ENCODE results near the gene OR13C5. TPM values are rescaled to one million over a fixed set of nuclear protein-coding genes. Genes with fewer than 3 reads are reported as not detected.
"Not testable (repeated sequence)": the region's sequence is repeated elsewhere in the genome, so short reads cannot be mapped to it uniquely, and the experiment has no call there.

OR13C5 gene
- total RNA-seq, 1 experiment from 2014 or later, result not detected

DNA sequence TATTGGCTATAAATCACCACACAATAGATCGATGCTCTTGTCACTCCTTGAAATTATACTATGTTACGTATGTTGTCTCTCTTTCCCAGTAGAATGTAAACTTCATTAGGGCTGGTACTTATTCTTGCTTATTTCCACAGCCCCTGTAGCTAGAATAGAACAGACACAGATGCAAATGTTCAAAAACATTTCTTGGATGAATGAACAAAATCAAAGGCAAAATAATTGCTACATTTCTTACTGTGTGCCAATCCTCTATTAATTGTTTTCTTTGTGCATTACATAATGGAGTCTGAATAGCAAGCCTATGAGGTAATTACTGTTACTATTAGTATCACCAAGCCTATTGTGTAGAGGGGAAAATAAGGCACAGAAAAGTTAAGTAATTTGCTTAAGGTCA is 6.9 kb upstream of the OR13C5 start:
- no peak for ATAC-seq
- in situ Hi-C loops (cut with HindIII; ENCODE audit: low pct_unique_long_range_greater_than_20kb, low sequenced_read_pairs), result no loop called here
- Histone ChIP-seq H3K4me1 (ENCODE audit: control insufficient read depth, insufficient read depth, low read length) (no peaks in the 10 kb centered on the region), H3K36me3 (ENCODE audit: control insufficient read depth, insufficient read depth, low read length) (no peaks in the 10 kb centered on the region), H3K9me3 (ENCODE audit: control insufficient read depth, insufficient read depth, low read depth, low read length) (no peaks in the 10 kb centered on the region), H3K27me3 (ENCODE audit: control insufficient read depth, insufficient read depth, low read length) (no peaks in the 10 kb centered on the region), H3K27ac (ENCODE audit: low read length) (no peak overlapping the region), H3K4me3 (ENCODE audit: low read depth in 2 of 2, low read length in 2 of 2) (no peak overlapping the region)
- intact Hi-C loops (cut with micrococcal nuclease; ENCODE audit: unreplicated experiment), result no loop called here
- CTCF ChIA-PET, result no interaction called here
- POLR2A ChIA-PET, result no interaction called here
- no TSS peak for BruUV-seq (replicated peaks)
- no peak for TF ChIP-seq POLR2AphosphoS5 (IDR thresholded peaks at IDR 0.05; ENCODE audit: low read depth, low read length)
- TF ChIP-seq, protein P1, sequence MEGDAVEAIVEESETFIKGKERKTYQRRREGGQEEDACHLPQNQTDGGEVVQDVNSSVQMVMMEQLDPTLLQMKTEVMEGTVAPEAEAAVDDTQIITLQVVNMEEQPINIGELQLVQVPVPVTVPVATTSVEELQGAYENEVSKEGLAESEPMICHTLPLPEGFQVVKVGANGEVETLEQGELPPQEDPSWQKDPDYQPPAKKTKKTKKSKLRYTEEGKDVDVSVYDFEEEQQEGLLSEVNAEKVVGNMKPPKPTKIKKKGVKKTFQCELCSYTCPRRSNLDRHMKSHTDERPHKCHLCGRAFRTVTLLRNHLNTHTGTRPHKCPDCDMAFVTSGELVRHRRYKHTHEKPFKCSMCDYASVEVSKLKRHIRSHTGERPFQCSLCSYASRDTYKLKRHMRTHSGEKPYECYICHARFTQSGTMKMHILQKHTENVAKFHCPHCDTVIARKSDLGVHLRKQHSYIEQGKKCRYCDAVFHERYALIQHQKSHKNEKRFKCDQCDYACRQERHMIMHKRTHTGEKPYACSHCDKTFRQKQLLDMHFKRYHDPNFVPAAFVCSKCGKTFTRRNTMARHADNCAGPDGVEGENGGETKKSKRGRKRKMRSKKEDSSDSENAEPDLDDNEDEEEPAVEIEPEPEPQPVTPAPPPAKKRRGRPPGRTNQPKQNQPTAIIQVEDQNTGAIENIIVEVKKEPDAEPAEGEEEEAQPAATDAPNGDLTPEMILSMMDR (IDR thresholded peaks at IDR 0.05), result no peak
- DNase-seq (ENCODE audit: low read depth, low spot score), result no peak

DNA sequence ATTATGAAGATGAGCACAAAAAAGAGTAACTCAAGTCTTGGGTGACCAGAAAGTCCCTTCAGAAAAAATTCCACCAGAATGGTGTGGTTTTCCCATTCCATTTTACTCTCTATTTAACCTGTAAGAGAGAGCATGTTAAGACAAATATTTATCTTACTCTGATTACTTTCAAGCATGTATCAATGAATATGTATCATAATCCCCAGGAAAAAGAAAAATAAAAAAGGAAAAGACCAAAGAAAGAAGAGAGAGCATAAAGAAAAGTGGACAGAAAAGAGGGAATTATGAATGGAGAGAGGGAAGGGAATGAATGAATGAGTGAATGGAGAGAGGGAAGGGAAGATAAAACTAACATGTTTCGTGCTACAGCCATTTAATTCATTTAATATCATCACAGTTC is 6.3 kb upstream of the OR13C5 start, which contains the start of gene OR13C2:
Gene OR13C2 (minus strand): TSS at position 101 of the 400 bp plus-strand sequence. CDS start 0 bp downstream, at position 101.
- in situ Hi-C loops (cut with HindIII; ENCODE audit: low pct_unique_long_range_greater_than_20kb, low sequenced_read_pairs); H3K9me3 ChIP-seq (ENCODE audit: control insufficient read depth, insufficient read depth, low read depth, low read length); ATAC-seq; H3K27ac ChIP-seq (ENCODE audit: low read length); DNase-seq (ENCODE audit: low read depth, low spot score); H3K4me3 ChIP-seq (ENCODE audit: low read depth in 2 of 2, low read length in 2 of 2); CTCF ChIA-PET; BruUV-seq (replicated peaks); H3K4me1 ChIP-seq (ENCODE audit: control insufficient read depth, insufficient read depth, low read length); H3K36me3 ChIP-seq (ENCODE audit: control insufficient read depth, insufficient read depth, low read length); H3K27me3 ChIP-seq (ENCODE audit: control insufficient read depth, insufficient read depth, low read length); POLR2A ChIA-PET; intact Hi-C loops (cut with micrococcal nuclease; ENCODE audit: unreplicated experiment): not testable (repeated sequence)

DNA sequence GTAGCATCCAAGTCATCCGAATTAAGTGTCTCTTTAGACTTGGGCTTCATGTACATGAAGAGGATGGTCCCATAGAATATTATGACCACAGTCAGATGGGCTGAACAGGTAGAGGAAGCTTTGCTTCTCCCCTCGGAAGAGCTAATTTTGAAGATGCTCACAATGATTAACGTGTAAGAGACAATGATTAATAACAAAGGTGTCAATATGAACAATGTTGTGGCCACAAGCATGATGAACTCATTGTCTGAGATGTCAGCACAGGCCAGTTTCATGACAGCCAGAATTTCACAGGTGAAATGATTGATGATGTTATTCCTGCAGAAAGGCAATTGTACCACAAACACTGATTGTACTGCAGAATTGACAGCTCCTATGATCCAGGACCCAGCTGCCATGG is 5.6 kb upstream of the OR13C5 start:
- in situ Hi-C loops (cut with HindIII; ENCODE audit: low pct_unique_long_range_greater_than_20kb, low sequenced_read_pairs) (no loop called here), intact Hi-C loops (cut with micrococcal nuclease; ENCODE audit: unreplicated experiment) (no loop called here)
- H3K4me1 ChIP-seq (ENCODE audit: control insufficient read depth, insufficient read depth, low read length), result no peaks in the 10 kb centered on the region
- POLR2A ChIA-PET, result no interaction called here
- BruUV-seq (replicated peaks), result no TSS peak
- DNase-seq (ENCODE audit: low read depth, low spot score), result no peak
- no peaks in the 10 kb centered on the region for H3K9me3 ChIP-seq (ENCODE audit: control insufficient read depth, insufficient read depth, low read depth, low read length)
- H3K36me3 ChIP-seq (ENCODE audit: control insufficient read depth, insufficient read depth, low read length), result no peaks in the 10 kb centered on the region
- no peaks in the 10 kb centered on the region for H3K27me3 ChIP-seq (ENCODE audit: control insufficient read depth, insufficient read depth, low read length)
- H3K4me3 ChIP-seq (ENCODE audit: low read depth in 2 of 2, low read length in 2 of 2), result no peak overlapping the region
- TF ChIP-seq SIN3A (IDR thresholded peaks at IDR 0.05; ENCODE audit: borderline replicate concordance, insufficient read depth, low read depth, low read length) (no peak), POLR2AphosphoS5 (IDR thresholded peaks at IDR 0.05; ENCODE audit: low read depth, low read length) (no peak), TCF7L2 (IDR thresholded peaks at IDR 0.05; ENCODE audit: low read depth, low read length) (no peak)
- TF ChIP-seq, protein P2, sequence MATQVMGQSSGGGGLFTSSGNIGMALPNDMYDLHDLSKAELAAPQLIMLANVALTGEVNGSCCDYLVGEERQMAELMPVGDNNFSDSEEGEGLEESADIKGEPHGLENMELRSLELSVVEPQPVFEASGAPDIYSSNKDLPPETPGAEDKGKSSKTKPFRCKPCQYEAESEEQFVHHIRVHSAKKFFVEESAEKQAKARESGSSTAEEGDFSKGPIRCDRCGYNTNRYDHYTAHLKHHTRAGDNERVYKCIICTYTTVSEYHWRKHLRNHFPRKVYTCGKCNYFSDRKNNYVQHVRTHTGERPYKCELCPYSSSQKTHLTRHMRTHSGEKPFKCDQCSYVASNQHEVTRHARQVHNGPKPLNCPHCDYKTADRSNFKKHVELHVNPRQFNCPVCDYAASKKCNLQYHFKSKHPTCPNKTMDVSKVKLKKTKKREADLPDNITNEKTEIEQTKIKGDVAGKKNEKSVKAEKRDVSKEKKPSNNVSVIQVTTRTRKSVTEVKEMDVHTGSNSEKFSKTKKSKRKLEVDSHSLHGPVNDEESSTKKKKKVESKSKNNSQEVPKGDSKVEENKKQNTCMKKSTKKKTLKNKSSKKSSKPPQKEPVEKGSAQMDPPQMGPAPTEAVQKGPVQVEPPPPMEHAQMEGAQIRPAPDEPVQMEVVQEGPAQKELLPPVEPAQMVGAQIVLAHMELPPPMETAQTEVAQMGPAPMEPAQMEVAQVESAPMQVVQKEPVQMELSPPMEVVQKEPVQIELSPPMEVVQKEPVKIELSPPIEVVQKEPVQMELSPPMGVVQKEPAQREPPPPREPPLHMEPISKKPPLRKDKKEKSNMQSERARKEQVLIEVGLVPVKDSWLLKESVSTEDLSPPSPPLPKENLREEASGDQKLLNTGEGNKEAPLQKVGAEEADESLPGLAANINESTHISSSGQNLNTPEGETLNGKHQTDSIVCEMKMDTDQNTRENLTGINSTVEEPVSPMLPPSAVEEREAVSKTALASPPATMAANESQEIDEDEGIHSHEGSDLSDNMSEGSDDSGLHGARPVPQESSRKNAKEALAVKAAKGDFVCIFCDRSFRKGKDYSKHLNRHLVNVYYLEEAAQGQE (IDR thresholded peaks at IDR 0.05; ENCODE audit: insufficient read depth in 1 of 2, low read depth in 2 of 2, low read length in 1 of 2), result no peak
- TF ChIP-seq, protein P1 (IDR thresholded peaks at IDR 0.05), result no peak
- CTCF ChIA-PET, result no interaction called here
- ATAC-seq, result no peak
- no peak overlapping the region for H3K27ac ChIP-seq (ENCODE audit: low read length)

DNA sequence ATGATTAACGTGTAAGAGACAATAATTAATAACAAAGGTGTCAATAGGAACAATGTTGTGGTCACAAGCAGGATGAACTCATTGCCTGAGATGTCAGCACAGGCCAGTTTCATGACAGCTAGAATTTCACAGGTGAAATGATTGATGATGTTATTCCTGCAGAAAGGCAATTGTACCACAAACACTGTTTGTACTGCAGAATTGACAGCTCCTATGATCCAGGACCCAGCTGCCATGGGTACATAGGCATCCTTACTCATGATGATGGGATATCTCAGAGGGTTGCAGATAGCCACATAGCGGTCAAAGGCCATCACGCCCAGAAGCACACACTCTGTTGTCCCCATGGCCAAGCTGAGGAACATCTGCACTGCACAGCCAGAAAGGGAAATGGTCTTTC is 464 bp downstream of the OR13C5 start:
- ATAC-seq; DNase-seq (ENCODE audit: low read depth, low spot score); BruUV-seq (replicated peaks); CTCF ChIA-PET; H3K4me3 ChIP-seq (ENCODE audit: low read depth in 2 of 2, low read length in 2 of 2); POLR2A ChIA-PET; H3K4me1 ChIP-seq (ENCODE audit: control insufficient read depth, insufficient read depth, low read length); intact Hi-C loops (cut with micrococcal nuclease; ENCODE audit: unreplicated experiment); H3K27me3 ChIP-seq (ENCODE audit: control insufficient read depth, insufficient read depth, low read length); H3K27ac ChIP-seq (ENCODE audit: low read length); H3K36me3 ChIP-seq (ENCODE audit: control insufficient read depth, insufficient read depth, low read length); in situ Hi-C loops (cut with HindIII; ENCODE audit: low pct_unique_long_range_greater_than_20kb, low sequenced_read_pairs); H3K9me3 ChIP-seq (ENCODE audit: control insufficient read depth, insufficient read depth, low read depth, low read length): not testable (repeated sequence)

Data from Panc1 (cell line).